Inflammatory macrophage (primary cell): ENCODE data around the gene COMMD2.

Experiments
- DNase-seq, 2 donors: peaks; one replicate each; pipeline ENCODE4 v3.0.0-alpha.2; 2020 to 2022
- total RNA-seq, 18 experiments: gene quantifications; one replicate each; lab custom pipeline; 2026; ENCODE audit warnings: mixed read lengths in 6 of 18, inconsistent platforms in 2 of 18; lab: John Stamatoyannopoulos, UW

Gene COMMD2
- total RNA-seq: 18.9 to 80.0 (median 48.5) reads per million in 18 experiments

GRCh38 chr3:149752051-149752787, at the start of gene COMMD2:
COMMD2 (minus strand) TSS chr3:149752489; CDS start chr3:149752444, 45 bp downstream.
- DNase-seq: peak; percentile 85 to 88

- DNase-seq: no peak
These were observed 49.4 kb upstream of the COMMD2 start for GRCh38 chr3:149801639-149802038.

GRCh38 chr3:149801195-149801594, 48.9 kb upstream of the COMMD2 start:
- peak in 1 of 2 donors; percentile 47 for DNase-seq

GRCh38 chr3:149800693-149801092, 48.4 kb upstream of the COMMD2 start:
- no peak for DNase-seq

- DNase-seq: no peak
These were observed 43.7 kb upstream of the COMMD2 start for GRCh38 chr3:149796026-149796425.

- no peak for DNase-seq
These were observed 40.4 kb upstream of the COMMD2 start, which contains the start of gene ANKUB1 for GRCh38 chr3:149792452-149793270. ANKUB1 (minus strand) TSS chr3:149792554; CDS start chr3:149792366, 188 bp downstream.

- no peak for DNase-seq
These were observed 38.4 kb upstream of the COMMD2 start for GRCh38 chr3:149790698-149791097.

GRCh38 chr3:149790268-149790667, 38.0 kb upstream of the COMMD2 start:
- DNase-seq: no peak

- no peak for DNase-seq
These were observed 31.9 kb upstream of the COMMD2 start for GRCh38 chr3:149784064-149784704.

GRCh38 chr3:149783576-149783975, 31.3 kb upstream of the COMMD2 start:
- DNase-seq: peak; percentile 48 to 91

GRCh38 chr3:149781741-149782140, 29.5 kb upstream of the COMMD2 start:
- peak in 1 of 2 donors; percentile 7 for DNase-seq

- peak; percentile 58 to 77 for DNase-seq
These were observed 28.9 kb upstream of the COMMD2 start for GRCh38 chr3:149781211-149781610.

- DNase-seq: no peak
These were observed 25.3 kb upstream of the COMMD2 start for GRCh38 chr3:149777414-149778214.

GRCh38 chr3:149776170-149776569, 23.9 kb upstream of the COMMD2 start:
- no peak for DNase-seq

GRCh38 chr3:149772861-149773260, 20.6 kb upstream of the COMMD2 start:
- no peak for DNase-seq

GRCh38 chr3:149771652-149772271, 19.5 kb upstream of the COMMD2 start:
- DNase-seq: peak; percentile 40 to 41

- DNase-seq: no peak
These were observed 18.0 kb upstream of the COMMD2 start for GRCh38 chr3:149770246-149770645.

- no peak for DNase-seq
These were observed 16.4 kb upstream of the COMMD2 start for GRCh38 chr3:149768704-149769103.

- no peak for DNase-seq
These were observed 15.4 kb upstream of the COMMD2 start for GRCh38 chr3:149767720-149768119.

- peak; percentile 57 to 74 for DNase-seq
These were observed 13.6 kb upstream of the COMMD2 start for GRCh38 chr3:149765762-149766334.

GRCh38 chr3:149764302-149764701, 12.0 kb upstream of the COMMD2 start:
- no peak for DNase-seq
